Muscle of leg (tissue), 11 donors: ENCODE data around the gene C1QTNF8. TPM values are rescaled to one million over a fixed set of nuclear protein-coding genes. Genes with fewer than 3 reads are reported as not detected.

Experiments used
- DNase-seq: peaks from one replicate; pipeline ENCODE4 v3.0.0; 2013
- H3K27ac ChIP-seq: one replicate; pipeline ENCODE4 v1.5.1; 2013; ENCODE audit warnings: mild to moderate bottlenecking, low read length, control low read depth
- H3K27me3 ChIP-seq: one replicate; pipeline ENCODE4 v1.6.1; 2013; ENCODE audit warnings: low read length; ENCODE audit not compliant: control insufficient read depth, insufficient read depth
- H3K36me3 ChIP-seq: one replicate; pipeline ENCODE4 v1.6.1; 2013; ENCODE audit warnings: low read length; ENCODE audit not compliant: control insufficient read depth, insufficient read depth
- H3K4me1 ChIP-seq: one replicate; pipeline ENCODE4 v1.6.1; 2013; ENCODE audit warnings: low read length; ENCODE audit not compliant: control insufficient read depth, insufficient read depth
- H3K4me3 ChIP-seq: one replicate; pipeline ENCODE4 v1.5.1; 2013; ENCODE audit warnings: low read length, control low read depth
- H3K9me3 ChIP-seq: replicated peaks from 2 replicates; pipeline ENCODE4 v1.6.1; 2013; ENCODE audit warnings: low read depth, low read length; ENCODE audit not compliant: control insufficient read depth
- WGBS: methylation state at CpG from one replicate; pipeline ENCODE4 v1.1.5; 2013; ENCODE audit warnings: missing lambda C conversion rate; ENCODE audit not compliant: insufficient coverage; 5-methylcytosine and 5-hydroxymethylcytosine counted together
- polyA plus RNA-seq, 8 donors: library from polyadenylated mRNA; unstranded; fragments of 120-200 nt; gene quantifications; one replicate each; pipeline versions ENCODE4 v1.2.1 to v1.2.3, GENCODE V29; 2013; ENCODE audit warnings: inconsistent platforms in 1 of 8, low replicate concordance in 1 of 8; ENCODE audit not compliant: insufficient read length in 8 of 8, insufficient read depth in 1 of 8
- total RNA-seq: library from RNA; stranded (reverse); fragments of 120-200 nt; gene quantifications from one replicate; pipeline ENCODE4 v1.2.4, GENCODE V29; 2013

C1QTNF8 gene
- total and polyA plus RNA-seq, 9 donors: not detected

DNA sequence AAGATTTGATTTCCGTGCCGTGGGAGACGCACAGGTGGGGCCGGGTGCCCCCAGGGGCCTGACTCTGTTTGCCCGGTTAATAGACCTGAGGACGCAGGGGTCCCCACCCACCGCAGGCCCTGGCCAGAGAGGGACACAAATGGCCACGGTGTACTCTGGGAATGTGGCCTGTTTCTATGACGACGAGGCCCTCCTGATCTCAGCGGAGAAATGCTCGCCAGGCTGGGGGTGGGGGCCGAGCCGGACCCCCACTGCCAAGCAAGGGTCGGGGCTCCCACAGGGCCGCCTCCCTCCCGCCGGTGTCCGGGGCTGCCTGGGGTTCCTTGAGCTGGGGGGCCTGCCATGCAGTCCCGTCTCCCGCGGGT is 24.5 kb upstream of the C1QTNF8 start:
- no peak for DNase-seq
- H3K27ac ChIP-seq: no peak overlapping the region
- WGBS: 46% methylated on average over 22 of the region's 22 CpGs
- H3K9me3 ChIP-seq: no peaks in the 10 kb centered on the region
- peaks cover 21% of the 10 kb centered on the region for H3K27me3 ChIP-seq
- H3K36me3 ChIP-seq: no peaks in the 10 kb centered on the region
- H3K4me1 ChIP-seq: peaks cover 26% of the 10 kb centered on the region
- no peak overlapping the region for H3K4me3 ChIP-seq

GRCh38 chr16:1119766-1120576 is 23.9 kb upstream of the C1QTNF8 start:
- DNase-seq: no peak
- H3K27me3 ChIP-seq: peaks cover 19% of the 10 kb centered on the region
- WGBS: 52% methylated on average over 35 of the region's 35 CpGs

GRCh38 chr16:1119129-1119528 is 23.1 kb upstream of the C1QTNF8 start:
- no peaks in the 10 kb centered on the region for H3K36me3 ChIP-seq
- DNase-seq: no peak
- no peak overlapping the region for H3K4me3 ChIP-seq
- no peak overlapping the region for H3K27ac ChIP-seq
- WGBS: 68% methylated on average over 13 of the region's 19 CpGs
- peaks cover 18% of the 10 kb centered on the region for H3K4me1 ChIP-seq
- peaks cover 17% of the 10 kb centered on the region for H3K27me3 ChIP-seq
- no peaks in the 10 kb centered on the region for H3K9me3 ChIP-seq

More at GRCh38 chr16:1119766-1120576, 23.9 kb upstream of the C1QTNF8 start:
- Histone ChIP-seq H3K4me3 (no peak overlapping the region), H3K27ac (no peak overlapping the region), H3K36me3 (no peaks in the 10 kb centered on the region), H3K9me3 (no peaks in the 10 kb centered on the region), H3K4me1 (peaks cover 20% of the 10 kb centered on the region)

GRCh38 chr16:1117926-1118325 is 21.9 kb upstream of the C1QTNF8 start:
- WGBS: 42% methylated on average over 11 of the region's 19 CpGs

DNA sequence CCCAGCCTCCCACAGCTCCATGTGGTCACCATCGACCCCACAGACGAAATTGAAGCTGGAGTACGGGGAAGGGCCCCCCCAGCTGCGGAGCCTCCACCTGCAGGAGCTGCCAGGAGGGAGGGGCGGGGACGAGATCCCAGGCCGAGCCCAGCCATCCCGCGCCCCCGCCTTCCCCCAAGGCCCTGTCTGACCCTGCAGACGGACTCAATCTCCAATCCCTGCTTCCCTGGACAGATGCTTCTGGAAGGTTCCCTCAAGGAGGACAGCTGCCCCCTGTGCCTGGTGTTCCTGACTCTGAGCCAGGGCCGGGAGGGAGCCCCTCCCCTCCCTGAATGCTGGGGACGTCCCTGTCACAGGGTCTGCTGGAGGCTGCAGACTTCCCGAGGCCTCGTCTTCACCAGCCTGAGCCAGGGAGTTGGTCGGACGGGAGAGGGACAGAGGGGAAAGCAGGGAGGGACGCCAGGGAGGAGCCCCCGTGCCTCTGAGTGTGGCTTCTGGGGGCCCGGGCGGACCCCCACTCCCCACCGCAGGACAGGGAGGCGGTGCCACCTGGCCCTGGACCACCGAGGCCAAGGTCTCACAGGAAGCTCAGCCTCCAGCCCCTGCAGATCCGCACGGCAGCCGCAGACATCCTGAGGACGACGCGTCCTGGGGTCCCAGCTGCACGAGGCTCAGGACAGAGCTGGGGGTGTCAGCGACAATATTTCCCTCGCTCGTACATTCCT is 21.3 kb upstream of the C1QTNF8 start:
- no peaks in the 10 kb centered on the region for H3K36me3 ChIP-seq
- WGBS: 32% methylated on average over 31 of the region's 34 CpGs
- no peak overlapping the region for H3K27ac ChIP-seq
- H3K27me3 ChIP-seq: peaks cover 30% of the 10 kb centered on the region
- H3K4me3 ChIP-seq: no peak overlapping the region
- peak; percentile 28 for DNase-seq
- peaks cover 18% of the 10 kb centered on the region for H3K4me1 ChIP-seq
- H3K9me3 ChIP-seq: no peaks in the 10 kb centered on the region

More at GRCh38 chr16:1117926-1118325, 21.9 kb upstream of the C1QTNF8 start:
- Histone ChIP-seq H3K36me3 (no peaks in the 10 kb centered on the region), H3K27ac (no peak overlapping the region), H3K4me3 (no peak overlapping the region), H3K4me1 (peaks cover 18% of the 10 kb centered on the region), H3K9me3 (no peaks in the 10 kb centered on the region), H3K27me3 (peaks cover 24% of the 10 kb centered on the region)
- no peak for DNase-seq

- H3K36me3 ChIP-seq: no peaks in the 10 kb centered on the region
- no peak overlapping the region for H3K4me3 ChIP-seq
- peaks cover 18% of the 10 kb centered on the region for H3K4me1 ChIP-seq
- DNase-seq: peak; percentile 40
- no peaks in the 10 kb centered on the region for H3K9me3 ChIP-seq
- WGBS: 22% methylated on average over 4 of the region's 16 CpGs
- peaks cover 32% of the 10 kb centered on the region for H3K27me3 ChIP-seq
- no peak overlapping the region for H3K27ac ChIP-seq
These were observed 20.6 kb upstream of the C1QTNF8 start for GRCh38 chr16:1116693-1117077.

DNA sequence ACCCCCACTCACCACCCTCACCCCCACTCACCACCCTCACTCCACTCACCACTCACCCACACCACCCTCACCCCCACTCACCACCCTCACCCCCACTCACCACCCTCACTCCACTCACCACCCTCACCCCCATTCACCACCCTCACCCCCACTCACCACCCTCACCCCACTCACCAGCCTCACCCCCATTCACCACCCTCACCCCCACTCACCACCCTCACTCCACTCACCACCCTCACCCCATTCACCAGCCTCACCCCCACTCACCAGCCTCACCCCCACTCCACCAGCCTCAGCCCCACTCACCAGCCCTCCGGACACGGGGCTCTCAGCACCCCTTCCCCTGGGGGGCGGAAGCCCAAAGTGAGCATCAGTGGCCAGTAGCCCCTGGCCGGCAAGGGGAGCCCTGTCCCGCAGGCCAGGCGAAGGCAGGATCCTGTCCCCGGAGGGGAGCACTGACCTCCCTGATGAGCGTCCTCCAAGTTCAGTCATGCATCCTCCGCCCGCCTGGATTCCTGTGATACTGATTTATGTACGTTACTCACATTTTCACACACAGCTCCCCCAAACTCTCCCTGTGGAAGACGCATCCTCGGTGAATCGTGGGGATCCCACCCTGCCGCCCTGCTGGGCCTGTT is 18.0 kb upstream of the C1QTNF8 start:
- 86% methylated on average over 8 of the region's 15 CpGs for WGBS
- peaks cover 45% of the 10 kb centered on the region for H3K27me3 ChIP-seq
- H3K27ac ChIP-seq: no peak overlapping the region

DNA sequence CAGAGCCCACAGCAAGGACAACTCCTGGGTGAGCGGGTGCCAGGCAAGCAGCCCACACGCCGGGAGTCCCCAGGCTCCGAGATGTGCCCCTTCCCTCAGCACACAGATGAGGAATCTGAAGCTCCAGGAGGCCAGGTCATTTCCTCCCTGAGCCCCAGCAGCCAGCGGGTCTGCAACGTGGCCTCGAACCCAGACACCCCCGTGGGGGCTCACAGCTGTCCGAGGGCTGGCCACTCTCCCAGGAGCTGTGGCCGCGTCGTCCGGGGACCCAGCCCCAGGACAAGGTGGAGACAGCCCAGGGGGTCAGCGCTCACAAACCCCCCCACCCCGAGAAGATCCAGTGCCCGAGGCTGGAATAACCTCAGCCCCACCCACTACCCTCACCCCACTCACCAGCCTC is 17.4 kb upstream of the C1QTNF8 start:
- H3K27me3 ChIP-seq: peaks cover 50% of the 10 kb centered on the region
- 41% methylated on average over 9 of the region's 16 CpGs for WGBS
- H3K27ac ChIP-seq: no peak overlapping the region
- H3K9me3 ChIP-seq: no peaks in the 10 kb centered on the region
- no peaks in the 10 kb centered on the region for H3K36me3 ChIP-seq
- no peak for DNase-seq
- H3K4me3 ChIP-seq: no peak overlapping the region
- peaks cover 24% of the 10 kb centered on the region for H3K4me1 ChIP-seq

More for the DNA sequence above, 18.0 kb upstream of the C1QTNF8 start:
- no peaks in the 10 kb centered on the region for H3K36me3 ChIP-seq
- peaks cover 18% of the 10 kb centered on the region for H3K4me1 ChIP-seq
- H3K9me3 ChIP-seq: no peaks in the 10 kb centered on the region
- no peak for DNase-seq
- no peak overlapping the region for H3K4me3 ChIP-seq

- Histone ChIP-seq H3K27me3 (peaks cover 58% of the 10 kb centered on the region), H3K36me3 (no peaks in the 10 kb centered on the region)
These were observed 16.6 kb upstream of the C1QTNF8 start for GRCh38 chr16:1112506-1113184.

More at GRCh38 chr16:1112506-1113184, 16.6 kb upstream of the C1QTNF8 start:
- H3K27ac ChIP-seq: no peak overlapping the region
- DNase-seq: no peak
- peaks cover 29% of the 10 kb centered on the region for H3K4me1 ChIP-seq
- 56% methylated on average over 24 of the region's 26 CpGs for WGBS
- H3K4me3 ChIP-seq: no peak overlapping the region
- no peaks in the 10 kb centered on the region for H3K9me3 ChIP-seq
